GM10847 (cell line): ENCODE measurements around the gene FANCD2.

Experiments
- POLR2A ChIP-seq: IDR thresholded peaks from 2 replicates; pipeline ENCODE4 v1.6.1; 2011; ENCODE audit not compliant: insufficient read length; ENCODE audit errors: extremely low read depth

The FANCD2 gene

GRCh38 chr3:10010421-10010877, 15.8 kb upstream of the FANCD2 start:
- TF ChIP-seq POLR2A = no peak

- no peak for TF ChIP-seq POLR2A
These were observed 15.3 kb upstream of the FANCD2 start for GRCh38 chr3:10010878-10011465.

- TF ChIP-seq POLR2A = no peak
These were observed 14.6 kb upstream of the FANCD2 start for GRCh38 chr3:10011631-10012030.

- no peak for TF ChIP-seq POLR2A
These were observed 14.1 kb upstream of the FANCD2 start for GRCh38 chr3:10012106-10012505.

- no peak for TF ChIP-seq POLR2A
These were observed 10.8 kb upstream of the FANCD2 start for GRCh38 chr3:10015461-10015904.

GRCh38 chr3:10017636-10018292, 8.5 kb upstream of the FANCD2 start:
- no peak for TF ChIP-seq POLR2A

GRCh38 chr3:10019326-10019725, 6.9 kb upstream of the FANCD2 start:
- TF ChIP-seq POLR2A = no peak

GRCh38 chr3:10021856-10022775, 4.1 kb upstream of the FANCD2 start:
- no peak for TF ChIP-seq POLR2A

GRCh38 chr3:10023587-10024310, 2.5 kb upstream of the FANCD2 start:
- no peak for TF ChIP-seq POLR2A

- no peak for TF ChIP-seq POLR2A
These were observed 793 bp upstream of the FANCD2 start for GRCh38 chr3:10025205-10026083.

GRCh38 chr3:10041034-10041433, 14.8 kb downstream of the FANCD2 start:
- no peak for TF ChIP-seq POLR2A

- TF ChIP-seq POLR2A = no peak
These were observed 21.6 kb downstream of the FANCD2 start for GRCh38 chr3:10047876-10048275.

GRCh38 chr3:10055097-10055496, 28.9 kb downstream of the FANCD2 start:
- TF ChIP-seq POLR2A = no peak

- no peak for TF ChIP-seq POLR2A
These were observed 48.4 kb downstream of the FANCD2 start for GRCh38 chr3:10074666-10075065.
